ENCODE data around the gene RAB28. TPM values are rescaled to one million over a fixed set of nuclear protein-coding genes. Genes with fewer than 3 reads are reported as not detected.

The RAB28 gene
- total RNA-seq, 2 donors from 2014 or later = 10.9 to 14.5 TPM

GRCh38 chr4:13368217-13368616 is 115.9 kb downstream of the RAB28 start:
- no peak overlapping the region for H3K4me3 ChIP-seq
- intact Hi-C loops (cut with DNase I) = no loop called here
- 63 to 76% methylated on average over 2 of the region's 2 CpGs for WGBS, 2 donors
- ATAC-seq (no peak), DNase-seq (no peak)
- TF ChIP-seq CTCF (IDR thresholded peaks at IDR 0.05) (no peak), POLR2A (IDR thresholded peaks at IDR 0.05) (no peak)
- H3K9me3 ChIP-seq = no peaks in the 10 kb centered on the region
- no peaks in the 10 kb centered on the region for H3K27me3 ChIP-seq
- H3K36me3 ChIP-seq (replicated peaks in 1 of 2; ENCODE audit: insufficient read depth in 1 of 2, low read depth in 2 of 2) = peaks cover 0 to 1% of the 10 kb centered on the region in 2 donors
- H3K4me1 ChIP-seq = no peaks in the 10 kb centered on the region
- H3K27ac ChIP-seq = no peak overlapping the region

- H3K27me3 ChIP-seq = no peaks in the 10 kb centered on the region
- intact Hi-C loops (cut with DNase I) = no loop called here
- H3K4me1 ChIP-seq = no peaks in the 10 kb centered on the region
- H3K4me3 ChIP-seq = no peak overlapping the region
- peaks cover 0 to 1% of the 10 kb centered on the region in 2 donors for H3K36me3 ChIP-seq (replicated peaks in 1 of 2; ENCODE audit: insufficient read depth in 1 of 2, low read depth in 2 of 2)
- no peak for DNase-seq
- TF ChIP-seq POLR2A (IDR thresholded peaks at IDR 0.05) = no peak
- TF ChIP-seq CTCF (IDR thresholded peaks at IDR 0.05) = no peak
- 95 to 96% methylated on average over 6 of the region's 6 CpGs for WGBS, 2 donors
- no peaks in the 10 kb centered on the region for H3K9me3 ChIP-seq
- no peak for ATAC-seq
- no peak overlapping the region for H3K27ac ChIP-seq
Observed at GRCh38 chr4:13367691-13368090, 116.4 kb downstream of the RAB28 start.

- no peaks in the 10 kb centered on the region for H3K4me1 ChIP-seq
- DNase-seq = no peak
Observed at GRCh38 chr4:13367244-13367643, 116.9 kb downstream of the RAB28 start.

GRCh38 chr4:13365195-13365594 is 118.9 kb downstream of the RAB28 start:
- no peaks in the 10 kb centered on the region for H3K9me3 ChIP-seq
- WGBS, 2 donors = 91% methylated on average over 3 of the region's 3 CpGs
- H3K4me1 ChIP-seq = no peaks in the 10 kb centered on the region
- H3K36me3 ChIP-seq (replicated peaks in 1 of 2; ENCODE audit: insufficient read depth in 1 of 2, low read depth in 2 of 2) = no peaks in the 10 kb centered on the region
- intact Hi-C loops (cut with DNase I) = no loop called here
- H3K27me3 ChIP-seq = no peaks in the 10 kb centered on the region
- no peak overlapping the region for H3K4me3 ChIP-seq
- no peak for DNase-seq
- H3K27ac ChIP-seq = no peak overlapping the region
- ATAC-seq = no peak
- TF ChIP-seq CTCF (IDR thresholded peaks at IDR 0.05) (no peak), POLR2A (IDR thresholded peaks at IDR 0.05) (no peak)

More at GRCh38 chr4:13367244-13367643, 116.9 kb downstream of the RAB28 start:
- no peaks in the 10 kb centered on the region for H3K9me3 ChIP-seq
- no peak for ATAC-seq
- TF ChIP-seq CTCF (IDR thresholded peaks at IDR 0.05) (no peak), POLR2A (IDR thresholded peaks at IDR 0.05) (no peak)
- no peaks in the 10 kb centered on the region for H3K36me3 ChIP-seq (replicated peaks in 1 of 2; ENCODE audit: insufficient read depth in 1 of 2, low read depth in 2 of 2)
- H3K27ac ChIP-seq = no peak overlapping the region
- intact Hi-C loops (cut with DNase I) = no loop called here
- no peak overlapping the region for H3K4me3 ChIP-seq
- H3K27me3 ChIP-seq = no peaks in the 10 kb centered on the region

- TF ChIP-seq POLR2A (IDR thresholded peaks at IDR 0.05) = no peak
- no peak for TF ChIP-seq CTCF (IDR thresholded peaks at IDR 0.05)
- no peak for DNase-seq
- Histone ChIP-seq H3K36me3 (replicated peaks in 1 of 2; ENCODE audit: insufficient read depth in 1 of 2, low read depth in 2 of 2) (no peaks in the 10 kb centered on the region), H3K27me3 (no peaks in the 10 kb centered on the region), H3K4me1 (no peaks in the 10 kb centered on the region), H3K9me3 (no peaks in the 10 kb centered on the region), H3K27ac (no peak overlapping the region), H3K4me3 (no peak overlapping the region)
- intact Hi-C loops (cut with DNase I) = no loop called here
- WGBS, 2 donors = 97 to 98% methylated on average over 6 of the region's 6 CpGs
- no peak for ATAC-seq
Observed at GRCh38 chr4:13364653-13365052, 119.5 kb downstream of the RAB28 start.
